ENCODE measurements around the gene RAB11A.

RAB11A gene

DNA sequence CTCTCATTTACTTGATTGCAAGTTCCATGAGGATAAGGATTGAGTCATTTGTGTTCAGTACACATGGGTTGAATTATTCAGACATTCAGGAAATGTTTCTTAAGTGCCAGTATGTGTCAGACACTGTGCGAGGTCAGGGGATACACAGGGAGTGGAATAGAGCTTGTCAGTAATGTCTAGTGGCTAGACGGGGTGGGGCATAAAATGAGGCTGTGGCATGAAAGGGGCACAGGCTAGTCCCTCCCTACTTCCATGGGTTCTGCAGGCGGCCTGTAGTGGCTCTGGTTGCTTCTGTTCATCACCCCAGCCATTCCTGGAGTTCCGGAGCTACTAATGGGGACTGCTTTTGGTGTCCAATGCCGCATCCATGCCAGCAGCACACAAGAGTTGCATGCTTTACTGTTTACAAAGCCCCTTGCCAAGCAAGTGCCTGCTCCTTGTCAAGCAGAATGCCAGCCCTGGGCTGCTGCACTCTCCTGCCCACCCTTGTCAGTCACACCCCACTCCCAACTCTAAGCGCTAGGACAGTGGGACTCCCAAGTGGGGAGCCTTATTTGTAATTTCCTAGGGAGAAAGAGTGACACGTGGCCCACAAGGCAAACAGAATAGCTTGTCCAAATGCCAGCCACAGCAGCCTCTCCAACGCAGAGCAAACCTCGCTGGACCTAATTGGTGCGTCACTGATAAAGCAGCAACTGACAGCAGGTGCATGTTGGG lies 70.8 kb downstream of the RAB11A start:
- no peak for DNase-seq (ENCODE audit: low read depth in 2 of 2)

GRCh38 chr15:65940618-65940909 lies 71.3 kb downstream of the RAB11A start:
- no peak for DNase-seq (ENCODE audit: low read depth in 2 of 2)
